C4-2B (cell line): ENCODE results near the gene TGFBR3.
A peak's percentile ranks its signal among the peaks of the same experiment; 100 is the strongest.

Source experiments
- H3K27ac ChIP-seq: fragments of 450-650 bp; 2 replicates; pipeline ENCODE4 v1.5.1; 2017
- CTCF ChIP-seq: fragments of 450-650 bp; conservative IDR thresholded peaks from 2 replicates; pipeline ENCODE4 v1.5.1; 2017; ENCODE audit warnings: mild to moderate bottlenecking
- ZFX ChIP-seq: fragments of 450-650 bp; IDR thresholded peaks from 2 replicates; pipeline ENCODE4 v1.6.1; 2017

Gene TGFBR3

GRCh38 chr1:91790392-91790791 lies 95.6 kb downstream of the TGFBR3 start:
- no peak for TF ChIP-seq CTCF
- TF ChIP-seq ZFX = no peak
- H3K27ac ChIP-seq = no peak overlapping the region

- no peak for TF ChIP-seq CTCF
- TF ChIP-seq ZFX = no peak
- no peak overlapping the region for H3K27ac ChIP-seq
Measured at GRCh38 chr1:91789273-91789997, 96.5 kb downstream of the TGFBR3 start.

- no peak overlapping the region for H3K27ac ChIP-seq
- TF ChIP-seq CTCF (no peak), ZFX (no peak)
Measured at GRCh38 chr1:91787919-91788318, 98.0 kb downstream of the TGFBR3 start.

- no peak for TF ChIP-seq CTCF
- peak overlapping the region; percentile 32 for H3K27ac ChIP-seq
Measured at GRCh38 chr1:91784616-91785015, 101.3 kb downstream of the TGFBR3 start.

- peak overlapping the region; percentile 32 for H3K27ac ChIP-seq
- TF ChIP-seq CTCF (no peak), ZFX (no peak)
Measured at GRCh38 chr1:91784191-91784590, 101.8 kb downstream of the TGFBR3 start.

- TF ChIP-seq ZFX (no peak), CTCF (no peak)
Measured at GRCh38 chr1:91783423-91784170, 102.4 kb downstream of the TGFBR3 start.

GRCh38 chr1:91781901-91782622 lies 103.9 kb downstream of the TGFBR3 start:
- H3K27ac ChIP-seq = peak overlapping the region; percentile 94
- no peak for TF ChIP-seq CTCF

More at GRCh38 chr1:91783423-91784170, 102.4 kb downstream of the TGFBR3 start:
- H3K27ac ChIP-seq = peak overlapping the region; percentile 94
